Measurements from ENCODE around the gene MCU.

The MCU gene

DNA sequence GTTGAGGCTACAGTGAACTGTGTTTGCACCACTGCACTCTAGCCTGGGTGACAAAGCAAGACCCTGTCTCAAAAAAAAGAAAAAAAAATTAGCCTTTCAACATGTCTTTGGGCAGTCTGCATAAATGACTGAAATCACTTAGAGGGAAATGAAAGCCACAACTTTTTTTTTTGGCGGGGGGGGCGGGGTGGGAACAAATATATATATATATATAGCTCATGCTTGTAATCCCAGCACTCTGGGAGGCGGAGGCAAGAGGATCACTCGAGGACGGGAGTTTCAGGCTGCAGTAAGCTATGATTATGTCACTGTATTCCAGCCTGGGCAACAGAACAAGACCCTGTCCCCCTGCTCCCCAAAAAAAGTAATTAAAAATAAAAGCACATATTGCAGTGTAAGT is 42.7 kb upstream of the MCU start:
- TF ChIP-seq FOXP2 (optimal IDR thresholded peaks at IDR 0.05; ENCODE audit: borderline replicate concordance, extremely low read depth, extremely low read length, insufficient read depth) (no peak), POLR2AphosphoS5 (IDR thresholded peaks at IDR 0.05; ENCODE audit: low read depth, low read length) (no peak), TAF1 (IDR thresholded peaks at IDR 0.05; ENCODE audit: borderline replicate concordance, insufficient read depth, low read length) (no peak), SIN3A (IDR thresholded peaks at IDR 0.05; ENCODE audit: borderline replicate concordance, insufficient read depth, low read length) (no peak)
- TF ChIP-seq, protein P1, sequence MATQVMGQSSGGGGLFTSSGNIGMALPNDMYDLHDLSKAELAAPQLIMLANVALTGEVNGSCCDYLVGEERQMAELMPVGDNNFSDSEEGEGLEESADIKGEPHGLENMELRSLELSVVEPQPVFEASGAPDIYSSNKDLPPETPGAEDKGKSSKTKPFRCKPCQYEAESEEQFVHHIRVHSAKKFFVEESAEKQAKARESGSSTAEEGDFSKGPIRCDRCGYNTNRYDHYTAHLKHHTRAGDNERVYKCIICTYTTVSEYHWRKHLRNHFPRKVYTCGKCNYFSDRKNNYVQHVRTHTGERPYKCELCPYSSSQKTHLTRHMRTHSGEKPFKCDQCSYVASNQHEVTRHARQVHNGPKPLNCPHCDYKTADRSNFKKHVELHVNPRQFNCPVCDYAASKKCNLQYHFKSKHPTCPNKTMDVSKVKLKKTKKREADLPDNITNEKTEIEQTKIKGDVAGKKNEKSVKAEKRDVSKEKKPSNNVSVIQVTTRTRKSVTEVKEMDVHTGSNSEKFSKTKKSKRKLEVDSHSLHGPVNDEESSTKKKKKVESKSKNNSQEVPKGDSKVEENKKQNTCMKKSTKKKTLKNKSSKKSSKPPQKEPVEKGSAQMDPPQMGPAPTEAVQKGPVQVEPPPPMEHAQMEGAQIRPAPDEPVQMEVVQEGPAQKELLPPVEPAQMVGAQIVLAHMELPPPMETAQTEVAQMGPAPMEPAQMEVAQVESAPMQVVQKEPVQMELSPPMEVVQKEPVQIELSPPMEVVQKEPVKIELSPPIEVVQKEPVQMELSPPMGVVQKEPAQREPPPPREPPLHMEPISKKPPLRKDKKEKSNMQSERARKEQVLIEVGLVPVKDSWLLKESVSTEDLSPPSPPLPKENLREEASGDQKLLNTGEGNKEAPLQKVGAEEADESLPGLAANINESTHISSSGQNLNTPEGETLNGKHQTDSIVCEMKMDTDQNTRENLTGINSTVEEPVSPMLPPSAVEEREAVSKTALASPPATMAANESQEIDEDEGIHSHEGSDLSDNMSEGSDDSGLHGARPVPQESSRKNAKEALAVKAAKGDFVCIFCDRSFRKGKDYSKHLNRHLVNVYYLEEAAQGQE (IDR thresholded peaks at IDR 0.05; ENCODE audit: insufficient read depth in 1 of 2, low read depth in 2 of 2, low read length in 2 of 2), result no peak

DNA sequence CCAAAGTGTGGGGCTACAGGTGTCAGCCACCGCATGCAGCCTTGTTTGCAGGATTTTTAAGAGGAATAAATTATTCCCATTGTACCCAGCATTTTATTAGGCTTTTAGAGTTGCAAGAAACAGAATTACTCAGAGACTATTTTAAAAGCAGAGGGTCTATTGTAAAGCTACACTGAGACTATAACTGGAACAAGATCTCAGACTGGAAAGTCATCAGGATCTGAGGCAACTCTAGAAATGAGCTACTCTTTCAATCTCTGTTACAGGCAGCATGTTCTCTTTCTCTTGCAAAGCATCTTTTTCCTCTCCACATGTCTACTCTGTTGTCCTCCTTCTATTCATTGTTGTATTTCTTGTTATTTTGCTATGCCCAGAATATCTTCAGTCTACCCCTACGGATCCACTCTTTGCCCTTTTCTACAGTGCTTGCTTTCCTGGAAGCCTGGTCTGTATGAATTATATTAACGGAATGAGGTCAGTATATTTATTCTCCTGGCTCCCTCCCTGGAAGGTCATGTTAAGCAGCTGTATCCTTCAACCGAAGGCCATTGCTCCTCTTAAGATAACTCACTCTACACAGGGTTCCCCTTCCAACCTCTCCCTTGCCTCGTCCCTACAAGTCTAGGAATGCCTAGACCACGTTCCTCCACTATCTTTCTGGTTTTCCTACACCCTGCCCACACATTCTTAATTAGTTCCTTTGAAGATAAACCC is 38.4 kb upstream of the MCU start:
- TF ChIP-seq TAF1 (IDR thresholded peaks at IDR 0.05; ENCODE audit: borderline replicate concordance, insufficient read depth, low read length) (no peak), SIN3A (IDR thresholded peaks at IDR 0.05; ENCODE audit: borderline replicate concordance, insufficient read depth, low read length) (no peak), FOXP2 (optimal IDR thresholded peaks at IDR 0.05; ENCODE audit: borderline replicate concordance, extremely low read depth, extremely low read length, insufficient read depth) (no peak), POLR2AphosphoS5 (IDR thresholded peaks at IDR 0.05; ENCODE audit: low read depth, low read length) (no peak)
- TF ChIP-seq, protein P1 (IDR thresholded peaks at IDR 0.05; ENCODE audit: insufficient read depth in 1 of 2, low read depth in 2 of 2, low read length in 2 of 2), result no peak

DNA sequence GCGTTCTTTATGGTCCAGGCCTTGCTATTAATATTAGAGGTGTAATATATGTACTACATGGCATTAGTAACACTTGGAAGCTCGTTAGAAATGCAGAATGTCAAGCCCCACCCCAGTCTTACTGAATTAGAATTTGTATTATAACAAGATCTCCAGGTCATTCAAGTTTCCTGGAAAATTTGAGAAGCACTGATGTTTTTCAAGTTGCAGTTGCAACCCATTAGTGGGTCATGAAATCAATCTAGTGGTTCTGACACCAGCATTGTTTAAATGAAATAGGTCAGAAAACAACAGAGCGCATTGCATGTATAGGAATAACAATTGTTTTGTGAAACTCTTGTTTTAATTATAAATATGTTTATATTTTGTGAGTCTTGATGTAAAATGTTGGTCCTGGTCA is 37.2 kb upstream of the MCU start:
- TF ChIP-seq SIN3A (IDR thresholded peaks at IDR 0.05; ENCODE audit: borderline replicate concordance, insufficient read depth, low read length) (no peak), TAF1 (IDR thresholded peaks at IDR 0.05; ENCODE audit: borderline replicate concordance, insufficient read depth, low read length) (no peak), POLR2AphosphoS5 (IDR thresholded peaks at IDR 0.05; ENCODE audit: low read depth, low read length) (no peak), FOXP2 (optimal IDR thresholded peaks at IDR 0.05; ENCODE audit: borderline replicate concordance, extremely low read depth, extremely low read length, insufficient read depth) (no peak)
- TF ChIP-seq, protein P1 (IDR thresholded peaks at IDR 0.05; ENCODE audit: insufficient read depth in 1 of 2, low read depth in 2 of 2, low read length in 2 of 2), result no peak

DNA sequence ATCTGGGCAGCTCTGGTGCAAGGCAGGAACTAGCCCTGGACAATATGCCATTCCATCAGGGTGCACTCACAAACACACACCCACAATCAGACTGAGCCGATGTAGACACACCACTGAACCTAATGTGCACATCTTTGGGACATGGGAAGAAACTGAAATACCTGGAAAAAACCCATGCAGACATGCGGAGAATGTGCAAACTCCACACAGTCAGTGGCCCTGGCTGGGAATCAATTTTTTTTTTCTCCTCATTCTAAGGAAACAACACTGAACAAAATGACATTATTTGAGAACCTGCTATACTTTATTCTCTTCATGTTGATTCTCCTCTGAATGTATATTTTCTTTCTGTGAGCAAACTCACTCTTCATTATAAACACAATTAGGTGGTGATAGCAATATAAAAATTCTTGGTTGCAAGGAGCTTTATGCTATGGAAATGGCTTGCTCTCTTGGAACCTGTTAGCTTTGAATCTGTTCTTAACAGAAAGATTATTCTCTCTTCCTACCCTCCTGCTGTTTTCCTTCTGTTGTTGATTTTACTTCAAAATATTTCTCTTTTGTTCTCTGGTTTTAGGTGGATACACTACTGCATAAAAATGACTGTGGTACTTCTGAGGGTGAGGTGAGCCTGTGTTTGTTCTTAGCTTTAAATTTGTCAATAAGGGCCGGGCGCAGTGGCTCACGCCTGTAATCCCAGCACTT is 33.1 kb upstream of the MCU start:
- TF ChIP-seq SIN3A (IDR thresholded peaks at IDR 0.05; ENCODE audit: borderline replicate concordance, insufficient read depth, low read length), result no peak
- no peak for TF ChIP-seq TAF1 (IDR thresholded peaks at IDR 0.05; ENCODE audit: borderline replicate concordance, insufficient read depth, low read length)
- no peak for TF ChIP-seq POLR2AphosphoS5 (IDR thresholded peaks at IDR 0.05; ENCODE audit: low read depth, low read length)
- TF ChIP-seq, protein P1 (IDR thresholded peaks at IDR 0.05; ENCODE audit: insufficient read depth in 1 of 2, low read depth in 2 of 2, low read length in 2 of 2), result no peak

All from PFSK-1 (cell line).